Keratinocyte (primary cell): ENCODE measurements around the gene COMMD9. TPM values are rescaled to one million over a fixed set of nuclear protein-coding genes. Genes with fewer than 3 reads are reported as not detected.
"Not testable (repeated sequence)": the region's sequence is repeated elsewhere in the genome, so short reads cannot be mapped to it uniquely, and the experiment has no call there.

ENCODE experiments used
- DNase-seq: peaks from one replicate; pipeline ENCODE4 v3.0.0-alpha.2; 2011; ENCODE audit warnings: low read depth, missing footprints, low spot score
- FAIRE-seq: peaks from 2 replicates; lab custom pipeline; 2011; peaks lifted over from hg19 to GRCh38; lab: Jason Lieb, UNC
- H2AFZ ChIP-seq: 2 replicates; pipeline ENCODE4 v1.6.0; 2012; ENCODE audit warnings: low read length, control low read depth, inconsistent platforms; ENCODE audit not compliant: control insufficient read depth
- H3K27ac ChIP-seq: 2 replicates; pipeline ENCODE4 v1.5.1; 2011; ENCODE audit warnings: low read length; ENCODE audit not compliant: control insufficient read depth, insufficient read depth
- H3K27me3 ChIP-seq: 3 replicates; pipeline ENCODE4 v1.6.0; 2011; ENCODE audit warnings: low read length; ENCODE audit not compliant: control insufficient read depth, insufficient read depth; ENCODE audit errors: extremely low read depth
- H3K36me3 ChIP-seq, 2 experiments: 2 replicates in 1 of 2; 3 replicates in 1 of 2; pipeline ENCODE4 v1.5.1; 2011; ENCODE audit warnings: low read length in 2 of 2, mild to moderate bottlenecking in 1 of 2; ENCODE audit not compliant: control insufficient read depth in 2 of 2, insufficient read depth in 2 of 2; ENCODE audit errors: extremely low read depth in 1 of 2
- H3K4me1 ChIP-seq: 3 replicates; pipeline ENCODE4 v1.5.1; 2011; ENCODE audit warnings: low read length; ENCODE audit not compliant: control insufficient read depth, insufficient read depth; ENCODE audit errors: extremely low read depth
- H3K4me2 ChIP-seq: 3 replicates; pipeline ENCODE4 v1.6.0; 2011; ENCODE audit warnings: low read depth, low read length; ENCODE audit not compliant: control insufficient read depth, insufficient read depth; ENCODE audit errors: extremely low read depth
- H3K4me3 ChIP-seq, 3 experiments: fragments of 200-600 bp in 1 of 3; sonication (generic) in 1 of 3; 2 replicates in 2 of 3; 3 replicates in 1 of 3; pipeline ENCODE4 v1.5.1; 2011 to 2016; ENCODE audit warnings: low read length in 3 of 3, mild to moderate bottlenecking in 3 of 3, control low read depth in 2 of 3, inconsistent platforms in 1 of 3, low read depth in 1 of 3, mixed read lengths in 1 of 3, mixed run types in 1 of 3, moderate library complexity in 1 of 3; ENCODE audit not compliant: control insufficient read depth in 2 of 3, insufficient read depth in 2 of 3; ENCODE audit errors: extremely low read depth in 1 of 3
- H3K79me2 ChIP-seq: 2 replicates; pipeline ENCODE4 v1.6.0; 2012; ENCODE audit warnings: low read length; ENCODE audit not compliant: control insufficient read depth, insufficient read depth
- H3K9ac ChIP-seq: 3 replicates; pipeline ENCODE4 v1.6.0; 2011; ENCODE audit warnings: low read length; ENCODE audit not compliant: control insufficient read depth, insufficient read depth; ENCODE audit errors: extremely low read depth
- H3K9me1 ChIP-seq: 3 replicates; pipeline ENCODE4 v1.6.0; 2011; ENCODE audit warnings: low read length; ENCODE audit not compliant: control insufficient read depth, insufficient read depth; ENCODE audit errors: extremely low read depth
- H3K9me3 ChIP-seq: 2 replicates; pipeline ENCODE4 v1.5.1; 2012; ENCODE audit warnings: low read depth, low read length; ENCODE audit not compliant: control insufficient read depth
- H4K20me1 ChIP-seq: 3 replicates; pipeline ENCODE4 v1.6.0; 2011; ENCODE audit warnings: low read length; ENCODE audit not compliant: control insufficient read depth, insufficient read depth; ENCODE audit errors: extremely low read depth
- CTCF ChIP-seq, 3 experiments: IDR thresholded peaks in 1 of 3; conservative IDR thresholded peaks in 1 of 3; optimal IDR thresholded peaks in 1 of 3; 2 replicates in 2 of 3; 3 replicates in 1 of 3; pipeline versions ENCODE3 to v1.5.1; 2011; ENCODE audit warnings: low read length in 3 of 3, mild to moderate bottlenecking in 3 of 3, moderate library complexity in 2 of 3, control low read depth in 1 of 3, inconsistent platforms in 1 of 3; ENCODE audit not compliant: insufficient read depth in 2 of 3; ENCODE audit errors: extremely low read depth in 1 of 3
- EZH2 ChIP-seq: IDR thresholded peaks from one replicate; pipeline ENCODE4 v1.6.1; 2012; ENCODE audit warnings: inconsistent platforms, mild to moderate bottlenecking, low read length, moderate library complexity
- dilution Hi-C: fragments of 300-500 bp; cut with MboI; formaldehyde crosslinking; loops from one replicate; pipeline ENCODE4 v1.7.0; 2020; ENCODE audit warnings: low sequenced_read_pairs; ENCODE audit not compliant: extremely low pct_ligation_motif_present
- polyA plus RNA-seq, 5 experiments: library from polyadenylated mRNA; depleted of rRNA in 3 of 5; stranded (reverse) in 3 of 5; stranded (forward) in 1 of 5; unstranded in 1 of 5; fragments of >200 nt; gene quantifications; 1 replicate in 1 of 5; 2 replicates in 3 of 5; 3 replicates in 1 of 5; pipeline versions ENCODE4 v1.2.1 to v1.2.3, GENCODE V29; 2011 to 2012; ENCODE audit warnings: missing spikeins in 2 of 5, low read depth in 1 of 5, low replicate concordance in 1 of 5

The COMMD9 gene
- polyA plus RNA-seq, 1 donor (not counting 4 experiments of a cell fraction or from before 2014, with no cell fraction given), result 52.6 TPM

GRCh38 chr11:36328966-36329673 is 39.9 kb upstream of the COMMD9 start:
- DNase-seq (no peak), FAIRE-seq (no peak)
- H3K4me2 ChIP-seq, result no peak overlapping the region

GRCh38 chr11:36326524-36327419 is 37.5 kb upstream of the COMMD9 start:
- FAIRE-seq, result no peak
- Histone ChIP-seq H3K9me1 (no peaks in the 10 kb centered on the region), H2AFZ (no peak overlapping the region), H3K4me2 (no peak overlapping the region), H3K4me3 (no peak overlapping the region), H3K36me3 (no peaks in the 10 kb centered on the region), H3K9ac (no peak overlapping the region), H3K27me3 (no peaks in the 10 kb centered on the region), H3K79me2 (no peaks in the 10 kb centered on the region), H3K27ac (no peak overlapping the region), H3K4me1 (no peaks in the 10 kb centered on the region), H3K9me3 (no peaks in the 10 kb centered on the region), H4K20me1 (no peaks in the 10 kb centered on the region)
- DNase-seq, result no peak
- dilution Hi-C loops, result no loop called here
- no peak for TF ChIP-seq CTCF (optimal IDR thresholded peaks at IDR 0.05 in 1 of 3, IDR thresholded peaks at IDR 0.05 in 1 of 3, conservative IDR thresholded peaks at IDR 0.05 in 1 of 3; ENCODE audit: extremely low read depth in 1 of 3, insufficient read depth in 2 of 3, low read length in 3 of 3)
- no peak for TF ChIP-seq EZH2

More at GRCh38 chr11:36328966-36329673, 39.9 kb upstream of the COMMD9 start:
- H3K4me1 ChIP-seq, result peaks cover 8% of the 10 kb centered on the region
- H3K9ac ChIP-seq, result no peak overlapping the region
- TF ChIP-seq EZH2 (no peak), CTCF (optimal IDR thresholded peaks at IDR 0.05 in 1 of 3, IDR thresholded peaks at IDR 0.05 in 1 of 3, conservative IDR thresholded peaks at IDR 0.05 in 1 of 3; ENCODE audit: extremely low read depth in 1 of 3, insufficient read depth in 2 of 3, low read length in 3 of 3) (no peak)
- H3K27me3 ChIP-seq, result peaks cover 4% of the 10 kb centered on the region
- H2AFZ ChIP-seq, result no peak overlapping the region
- no peaks in the 10 kb centered on the region for H3K9me1 ChIP-seq
- H3K9me3 ChIP-seq, result no peaks in the 10 kb centered on the region
- no peak overlapping the region for H3K4me3 ChIP-seq
- dilution Hi-C loops, result no loop called here
- H3K36me3 ChIP-seq, result no peaks in the 10 kb centered on the region
- no peak overlapping the region for H3K27ac ChIP-seq
- no peaks in the 10 kb centered on the region for H4K20me1 ChIP-seq
- no peaks in the 10 kb centered on the region for H3K79me2 ChIP-seq

GRCh38 chr11:36325403-36325802 is 36.2 kb upstream of the COMMD9 start:
- H3K4me2 ChIP-seq, FAIRE-seq, H3K4me1 ChIP-seq, H2AFZ ChIP-seq, dilution Hi-C loops, H3K27me3 ChIP-seq, H3K36me3 ChIP-seq, H3K27ac ChIP-seq, H3K9me3 ChIP-seq, H3K79me2 ChIP-seq, H3K4me3 ChIP-seq, DNase-seq, H3K9ac ChIP-seq, H3K9me1 ChIP-seq, H4K20me1 ChIP-seq: not testable (repeated sequence)
